ENCODE data around the gene HOXD8. TPM values are rescaled to one million over a fixed set of nuclear protein-coding genes. Genes with fewer than 3 reads are reported as not detected.

The HOXD8 gene
- total and polyA plus RNA-seq, 4 donors, result 0.34 to 1.6 (median 1.0) TPM

- H3K9ac ChIP-seq (ENCODE audit: insufficient read depth in 1 of 2, low read length in 2 of 2), result no peak overlapping the region
- peaks cover 0 to 28% (median 9%) of the 10 kb centered on the region in 5 donors for H3K4me1 ChIP-seq (ENCODE audit: control insufficient read depth in 5 of 5, insufficient read depth in 5 of 5, low read length in 5 of 5)
- 3 to 9% methylated on average over 41 to 44 of the region's 44 CpGs for WGBS, 2 donors
- H3K36me3 ChIP-seq (ENCODE audit: control insufficient read depth in 4 of 4, insufficient read depth in 4 of 4, low read length in 4 of 4), result no peaks in the 10 kb centered on the region
- H3K4me3 ChIP-seq, result no peak overlapping the region
- peaks cover 0 to 27% (median 0%) of the 10 kb centered on the region in 4 donors for H3K9me3 ChIP-seq (ENCODE audit: control insufficient read depth in 4 of 4, insufficient read depth in 3 of 4, low read length in 3 of 4)
- ATAC-seq (ENCODE audit: insufficient read depth, low FRiP score) (no peak), DNase-seq (peak in 1 of 3 donors; percentile 6)
- no peak overlapping the region for H3K27ac ChIP-seq (ENCODE audit: low read depth in 1 of 2, low read length in 1 of 2)
- TF ChIP-seq, protein P1, sequence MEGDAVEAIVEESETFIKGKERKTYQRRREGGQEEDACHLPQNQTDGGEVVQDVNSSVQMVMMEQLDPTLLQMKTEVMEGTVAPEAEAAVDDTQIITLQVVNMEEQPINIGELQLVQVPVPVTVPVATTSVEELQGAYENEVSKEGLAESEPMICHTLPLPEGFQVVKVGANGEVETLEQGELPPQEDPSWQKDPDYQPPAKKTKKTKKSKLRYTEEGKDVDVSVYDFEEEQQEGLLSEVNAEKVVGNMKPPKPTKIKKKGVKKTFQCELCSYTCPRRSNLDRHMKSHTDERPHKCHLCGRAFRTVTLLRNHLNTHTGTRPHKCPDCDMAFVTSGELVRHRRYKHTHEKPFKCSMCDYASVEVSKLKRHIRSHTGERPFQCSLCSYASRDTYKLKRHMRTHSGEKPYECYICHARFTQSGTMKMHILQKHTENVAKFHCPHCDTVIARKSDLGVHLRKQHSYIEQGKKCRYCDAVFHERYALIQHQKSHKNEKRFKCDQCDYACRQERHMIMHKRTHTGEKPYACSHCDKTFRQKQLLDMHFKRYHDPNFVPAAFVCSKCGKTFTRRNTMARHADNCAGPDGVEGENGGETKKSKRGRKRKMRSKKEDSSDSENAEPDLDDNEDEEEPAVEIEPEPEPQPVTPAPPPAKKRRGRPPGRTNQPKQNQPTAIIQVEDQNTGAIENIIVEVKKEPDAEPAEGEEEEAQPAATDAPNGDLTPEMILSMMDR (IDR thresholded peaks at IDR 0.05; ENCODE audit: control extremely low read depth, extremely low read depth), result no peak
- H3K27me3 ChIP-seq (ENCODE audit: control insufficient read depth in 3 of 3, insufficient read depth in 3 of 3, low read length in 2 of 3), result peaks cover 30 to 96% (median 95%) of the 10 kb centered on the region in 3 donors
Observed at GRCh38 chr2:176159663-176160250, 30.3 kb downstream of the HOXD8 start.

DNA sequence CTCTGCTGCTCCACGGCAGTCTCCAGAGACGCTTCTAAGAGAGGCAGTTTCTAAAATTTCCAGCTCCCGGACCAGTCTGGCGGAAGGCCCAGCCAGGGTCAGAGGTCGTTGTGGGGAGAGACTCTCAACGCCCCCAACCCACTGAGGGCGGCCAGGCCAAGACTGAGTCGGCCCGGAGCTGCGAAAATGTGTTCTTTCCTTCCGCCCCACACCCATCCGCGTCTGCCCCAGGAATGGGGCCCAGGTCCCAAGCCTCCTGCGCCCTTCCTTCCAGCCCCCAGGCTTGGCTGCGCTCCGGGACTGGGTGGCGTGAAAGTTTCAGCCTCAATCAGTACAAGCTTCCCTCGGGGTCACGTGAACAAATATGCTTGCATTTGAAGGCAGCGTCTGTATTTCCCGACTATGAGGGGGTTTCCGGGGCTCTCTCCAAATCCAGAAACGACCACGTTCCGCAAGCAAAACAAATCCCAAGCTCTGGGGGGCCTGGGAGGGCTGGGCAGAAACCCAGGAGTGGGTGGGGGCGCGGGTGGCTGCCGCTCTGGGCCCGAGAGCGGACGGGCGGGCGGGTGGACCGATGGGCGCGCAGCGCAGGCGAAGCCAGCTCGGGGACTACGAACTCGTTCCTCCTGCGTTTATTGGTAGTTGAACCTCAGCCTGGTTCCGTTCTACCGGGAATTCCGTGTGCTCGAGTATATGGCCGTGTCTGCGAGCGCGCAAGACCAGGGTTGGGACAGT, 30.9 kb downstream of the HOXD8 start:
- H3K4me1 ChIP-seq (ENCODE audit: control insufficient read depth in 5 of 5, insufficient read depth in 5 of 5, low read length in 5 of 5), result peaks cover 0 to 33% (median 9%) of the 10 kb centered on the region in 5 donors
- peaks cover 0 to 28% (median 0%) of the 10 kb centered on the region in 4 donors for H3K9me3 ChIP-seq (ENCODE audit: control insufficient read depth in 4 of 4, insufficient read depth in 3 of 4, low read length in 3 of 4)
- TF ChIP-seq, protein P1 (IDR thresholded peaks at IDR 0.05; ENCODE audit: control extremely low read depth, extremely low read depth), result no peak
- H3K36me3 ChIP-seq (ENCODE audit: control insufficient read depth in 4 of 4, insufficient read depth in 4 of 4, low read length in 4 of 4), result no peaks in the 10 kb centered on the region
- H3K27me3 ChIP-seq (ENCODE audit: control insufficient read depth in 3 of 3, insufficient read depth in 3 of 3, low read length in 2 of 3), result peaks cover 27 to 96% (median 95%) of the 10 kb centered on the region in 3 donors
- no peak overlapping the region for H3K27ac ChIP-seq (ENCODE audit: low read depth in 1 of 2, low read length in 1 of 2)
- no peak overlapping the region for H3K4me3 ChIP-seq
- WGBS, 2 donors, result 6 to 9% methylated on average over 49 to 50 of the region's 50 CpGs
- ATAC-seq (ENCODE audit: insufficient read depth, low FRiP score) (no peak), DNase-seq (peak; percentile 47 to 51 (median 48))
- H3K9ac ChIP-seq (ENCODE audit: insufficient read depth in 1 of 2, low read length in 2 of 2), result no peak overlapping the region

DNA sequence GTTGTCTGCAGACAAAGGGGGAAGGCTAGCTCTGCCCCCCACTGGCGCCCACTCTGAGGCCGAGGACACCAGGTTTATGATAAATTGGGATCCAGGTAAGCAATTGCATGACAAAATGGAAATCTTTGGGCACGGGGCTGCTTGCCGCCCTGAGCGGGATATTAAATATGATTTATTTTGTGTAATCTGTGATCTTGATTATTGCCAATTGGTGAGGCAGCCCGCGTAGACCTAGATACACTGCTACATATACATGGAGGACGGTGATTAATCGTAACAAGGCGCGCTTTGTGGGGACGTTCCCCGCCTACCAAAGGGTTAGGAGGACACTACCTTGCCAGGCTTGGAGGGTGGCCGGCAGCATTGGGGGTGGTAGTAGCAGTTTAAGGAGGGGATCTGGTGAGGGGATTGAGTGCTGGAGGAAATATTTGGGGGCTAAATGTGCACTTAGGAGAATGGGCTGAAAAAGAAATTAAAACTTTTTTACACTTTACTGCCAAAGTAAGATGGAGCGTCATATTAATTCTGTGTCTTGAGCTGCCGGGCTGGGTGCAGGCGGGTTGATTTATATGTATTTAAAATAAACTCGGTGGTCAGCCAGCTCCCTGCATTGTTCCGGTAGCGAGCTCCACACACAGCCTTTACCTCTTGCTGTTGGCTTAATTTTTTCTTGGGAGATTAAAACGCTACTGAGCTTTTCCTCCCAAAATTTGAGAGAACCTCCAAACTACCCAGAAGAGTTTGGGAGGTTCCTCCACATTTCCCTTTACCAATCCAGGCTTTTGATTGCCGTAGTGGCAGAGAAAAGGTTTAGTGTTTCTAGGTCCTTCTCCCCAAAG, 31.7 kb downstream of the HOXD8 start:
- no peak overlapping the region for H3K27ac ChIP-seq (ENCODE audit: low read depth in 1 of 2, low read length in 1 of 2)
- H3K27me3 ChIP-seq (ENCODE audit: control insufficient read depth in 3 of 3, insufficient read depth in 3 of 3, low read length in 2 of 3), result peaks cover 23 to 96% (median 95%) of the 10 kb centered on the region in 3 donors
- 10 to 15% methylated on average over 22 of the region's 22 CpGs for WGBS, 2 donors
- DNase-seq, result peak in 1 of 3 donors; percentile 8
- no peak overlapping the region for H3K4me3 ChIP-seq
- TF ChIP-seq, protein P1 (IDR thresholded peaks at IDR 0.05; ENCODE audit: control extremely low read depth, extremely low read depth), result no peak
- no peaks in the 10 kb centered on the region for H3K36me3 ChIP-seq (ENCODE audit: control insufficient read depth in 4 of 4, insufficient read depth in 4 of 4, low read length in 4 of 4)
- H3K9ac ChIP-seq (ENCODE audit: insufficient read depth in 1 of 2, low read length in 2 of 2), result no peak overlapping the region
- ATAC-seq (ENCODE audit: insufficient read depth, low FRiP score), result no peak
- H3K4me1 ChIP-seq (ENCODE audit: control insufficient read depth in 5 of 5, insufficient read depth in 5 of 5, low read length in 5 of 5), result peaks cover 0 to 33% (median 9%) of the 10 kb centered on the region in 5 donors
- H3K9me3 ChIP-seq (ENCODE audit: control insufficient read depth in 4 of 4, insufficient read depth in 3 of 4, low read length in 3 of 4), result peaks cover 0 to 28% (median 0%) of the 10 kb centered on the region in 4 donors

Measured in lung (tissue), 12 donors.